ENCODE data around the gene CALCR. TPM values are rescaled to one million over a fixed set of nuclear protein-coding genes. Genes with fewer than 3 reads are reported as not detected.

Gene CALCR
- total and polyA plus RNA-seq, 2 of the 4 experiments (the other 2 are of a cell fraction), result not detected

- in situ Hi-C loops (cut with MboI; ENCODE audit: low sequenced_read_pairs) (no loop called here), intact Hi-C loops (cut with micrococcal nuclease) (no loop called here), dilution Hi-C loops (cut with HindIII; ENCODE audit: low sequenced_read_pairs, unreplicated experiment) (no loop called here)
- Histone ChIP-seq H3K9ac (ENCODE audit: low read depth, low read length) (no peak overlapping the region), H2BK15ac (ENCODE audit: low read depth, low read length) (no peak overlapping the region), H2BK5ac (ENCODE audit: low read depth, low read length, poor library complexity, severe bottlenecking) (no peak overlapping the region), H4K20me1 (ENCODE audit: insufficient read depth, low read length) (no peaks in the 10 kb centered on the region), H3K9me1 (ENCODE audit: insufficient read depth, low read length) (no peaks in the 10 kb centered on the region), H4K5ac (ENCODE audit: low read depth, low read length) (no peak overlapping the region), H3K27me3 (ENCODE audit: control insufficient read depth, insufficient read depth, low read length) (no peaks in the 10 kb centered on the region), H3K4me1 (ENCODE audit: control insufficient read depth, insufficient read depth, low read length) (no peaks in the 10 kb centered on the region), H2BK120ac (ENCODE audit: low read depth, low read length) (no peak overlapping the region), H2BK20ac (ENCODE audit: low read depth, low read length) (no peak overlapping the region), H3K79me1 (ENCODE audit: low read depth in 1 of 2, low read length in 2 of 2) (no peaks in the 10 kb centered on the region), H2AFZ (replicated peaks; ENCODE audit: low read length, poor library complexity) (no peak overlapping the region), H3K14ac (replicated peaks; ENCODE audit: low read depth, low read length) (no peak overlapping the region), H3K36me3 (ENCODE audit: control insufficient read depth, insufficient read depth, low read length) (no peaks in the 10 kb centered on the region), H3K27ac (ENCODE audit: insufficient read depth, low read length) (no peak overlapping the region), H4K91ac (ENCODE audit: insufficient read depth, low read depth, low read length) (no peak overlapping the region), H3K9me3 (ENCODE audit: control insufficient read depth, insufficient read depth, low read length) (no peaks in the 10 kb centered on the region), H3K4me2 (ENCODE audit: low read depth, low read length) (no peak overlapping the region), H3K18ac (ENCODE audit: low read depth, low read length) (no peak overlapping the region), H3K4ac (ENCODE audit: low read depth, low read length) (no peak overlapping the region), H2AK5ac (ENCODE audit: low read depth, low read length) (no peak overlapping the region), H3K4me3 (ENCODE audit: insufficient read depth, low read depth, low read length) (no peak overlapping the region), H3K56ac (ENCODE audit: extremely low read depth, insufficient read depth, low read length) (no peak overlapping the region), H2AK9ac (replicated peaks; ENCODE audit: low read depth, low read length, poor library complexity) (no peak overlapping the region), H4K8ac (ENCODE audit: low read depth in 2 of 2, low read length in 2 of 2) (no peak overlapping the region), H3K23ac (ENCODE audit: low read depth, low read length) (no peak overlapping the region)
- TF ChIP-seq MAFK (IDR thresholded peaks at IDR 0.05; ENCODE audit: low read depth, low read length), result peak; percentile 20; the same call in 1 of the 2 replicates
- TF ChIP-seq RFX5 (IDR thresholded peaks at IDR 0.05; ENCODE audit: low read depth, low read length), result no peak
- ChIA-PET POLR2A (ENCODE audit: unreplicated experiment) (no interaction called here), CTCF (no interaction called here)
- BruUV-seq (replicated peaks), result no TSS peak
- DNase-seq (no peak), ATAC-seq (ENCODE audit: low read depth) (no peak)
Measured at GRCh38 chr7:93509303-93509702, 65.2 kb downstream of the CALCR start.

Data from IMR-90 (cell line).